Vagina (tissue), 2 donors: ENCODE data around the gene FCGR3B.
"Not testable (repeated sequence)": the region's sequence is repeated elsewhere in the genome, so short reads cannot be mapped to it uniquely, and the experiment has no call there.

Experiments used
- CTCF ChIP-seq, 3 experiments: fragments of 450-650 bp in 2 of 3; fragments of 200-600 bp in 1 of 3; sonication (generic) in 1 of 3; IDR thresholded peaks; one replicate each; pipeline ENCODE4 v1.5.1; 2017 to 2019; ENCODE audit warnings: antibody characterized with exemption in 3 of 3, mild to moderate bottlenecking in 2 of 3, moderate library complexity in 2 of 3
- POLR2A ChIP-seq, 2 donors: fragments of 450-650 bp; IDR thresholded peaks; one replicate each; pipeline ENCODE4 v1.6.1; 2017; ENCODE audit warnings: antibody characterized with exemption in 2 of 2, mild to moderate bottlenecking in 2 of 2, moderate library complexity in 2 of 2
- POLR2AphosphoS5 ChIP-seq, 2 donors: sonication (generic); formaldehyde crosslinking; IDR thresholded peaks; one replicate each; pipeline ENCODE4 v1.9.0; 2017; ENCODE audit warnings: antibody characterized with exemption in 2 of 2, mild to moderate bottlenecking in 2 of 2, low read depth in 1 of 2; ENCODE audit not compliant: insufficient read depth in 1 of 2

GRCh38 chr1:161636189-161636782, 5.3 kb upstream of the FCGR3B start:
- not testable (repeated sequence) for TF ChIP-seq CTCF (IDR thresholded peaks at IDR 0.05); POLR2AphosphoS5 (IDR thresholded peaks at IDR 0.05; ENCODE audit: insufficient read depth in 1 of 2, low read depth in 1 of 2); POLR2A (IDR thresholded peaks at IDR 0.05)
